Measurements from ENCODE around the gene SEC24A.
"Not testable (repeated sequence)": the region's sequence is repeated elsewhere in the genome, so short reads cannot be mapped to it uniquely, and the experiment has no call there.

SEC24A gene

DNA sequence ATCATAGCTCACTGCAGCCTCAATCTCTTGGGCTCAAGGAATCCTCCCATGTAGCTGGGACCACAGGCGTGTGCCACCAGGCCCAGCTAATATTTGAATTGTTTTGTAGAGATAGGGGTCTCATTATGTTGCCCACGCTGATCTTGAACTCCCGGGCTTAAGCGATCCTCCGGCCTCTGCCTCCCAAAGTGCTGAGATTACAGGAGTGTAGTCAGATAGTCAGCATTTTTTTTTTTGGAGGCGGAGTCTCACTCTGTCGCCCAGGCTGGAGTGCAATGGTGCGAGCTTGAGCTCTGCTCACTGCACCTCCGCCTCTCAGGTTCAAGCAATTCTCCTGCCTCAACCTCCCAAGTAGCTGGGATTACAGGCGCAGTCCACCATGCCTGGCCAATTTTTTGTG lies 14.4 kb upstream of the SEC24A start:
- intact Hi-C loops (cut with micrococcal nuclease), result loop anchor here (5.0 kb wide), 1 partner anchor 267 kb away; the partner anchor contains the start of gene CDKL3

DNA sequence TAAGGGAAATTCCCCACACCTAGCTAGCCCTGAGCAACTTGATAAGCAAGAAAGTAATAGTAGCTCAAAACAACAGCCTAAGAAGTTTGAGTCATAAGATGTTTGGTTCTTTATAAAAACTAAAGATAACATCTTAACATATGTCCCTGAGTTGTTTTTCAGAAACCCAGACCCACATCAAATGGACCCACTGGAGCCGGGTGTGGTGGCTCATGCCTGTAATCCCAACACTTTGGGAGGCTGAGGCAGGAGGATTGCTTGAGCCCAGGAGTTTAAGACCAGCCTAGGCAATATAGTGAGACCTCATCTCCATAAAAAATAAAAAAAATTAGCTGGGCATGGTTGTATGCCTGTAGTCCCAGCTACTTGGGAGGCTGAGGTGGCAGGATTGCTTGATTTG lies 13.2 kb upstream of the SEC24A start:
- H3K27ac Mint-ChIP-seq; H3K36me3 Mint-ChIP-seq (ENCODE audit: low read depth); H3K4me3 Mint-ChIP-seq; H3K27me3 Mint-ChIP-seq; H3K9me3 Mint-ChIP-seq; H3K4me1 Mint-ChIP-seq (ENCODE audit: low read depth); intact Hi-C loops (cut with micrococcal nuclease): not testable (repeated sequence)

More for the DNA sequence above, 14.4 kb upstream of the SEC24A start:
- H3K9me3 Mint-ChIP-seq, result no peaks in the 10 kb centered on the region
- H3K36me3 Mint-ChIP-seq (ENCODE audit: low read depth), result peaks cover 9% of the 10 kb centered on the region
- peaks cover 4% of the 10 kb centered on the region for H3K4me1 Mint-ChIP-seq (ENCODE audit: low read depth)
- H3K4me3 Mint-ChIP-seq, result no peak overlapping the region
- no peak overlapping the region for H3K27ac Mint-ChIP-seq
- no peaks in the 10 kb centered on the region for H3K27me3 Mint-ChIP-seq

DNA sequence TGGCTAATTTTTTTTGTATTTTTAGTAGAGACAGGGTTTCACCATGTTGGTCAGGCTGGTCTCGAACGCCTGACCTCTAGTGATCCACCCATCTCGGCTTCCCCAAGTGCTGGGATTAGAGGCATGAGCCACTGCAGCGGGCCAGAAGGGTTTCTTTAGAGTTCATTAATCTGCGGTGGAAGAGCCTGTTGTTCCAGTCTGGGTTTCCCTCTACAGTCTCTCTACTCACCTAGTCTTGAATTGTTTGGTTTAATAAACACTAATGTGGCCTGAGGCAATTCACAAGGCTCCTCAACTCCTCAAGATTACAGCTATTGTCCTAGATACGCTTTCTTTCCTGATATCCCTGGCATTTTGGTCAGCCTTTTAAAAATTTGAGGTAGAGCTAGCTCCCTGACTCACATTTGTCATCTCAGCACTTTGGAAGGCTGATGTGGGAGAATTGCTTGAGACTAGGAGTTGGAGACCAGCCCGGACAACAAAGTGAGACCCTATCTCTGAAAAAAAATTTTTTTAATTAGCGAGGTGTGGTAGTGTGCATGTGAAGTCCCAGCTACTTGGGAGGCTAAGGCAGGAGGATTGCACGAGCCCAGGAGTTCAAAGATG lies 11.4 kb upstream of the SEC24A start:
- Mint-ChIP-seq H3K36me3 (ENCODE audit: low read depth) (no peaks in the 10 kb centered on the region), H3K27me3 (no peaks in the 10 kb centered on the region), H3K4me1 (ENCODE audit: low read depth) (peaks cover 4% of the 10 kb centered on the region), H3K4me3 (no peak overlapping the region), H3K9me3 (no peaks in the 10 kb centered on the region), H3K27ac (no peak overlapping the region)
- intact Hi-C loops (cut with micrococcal nuclease), result no loop called here

DNA sequence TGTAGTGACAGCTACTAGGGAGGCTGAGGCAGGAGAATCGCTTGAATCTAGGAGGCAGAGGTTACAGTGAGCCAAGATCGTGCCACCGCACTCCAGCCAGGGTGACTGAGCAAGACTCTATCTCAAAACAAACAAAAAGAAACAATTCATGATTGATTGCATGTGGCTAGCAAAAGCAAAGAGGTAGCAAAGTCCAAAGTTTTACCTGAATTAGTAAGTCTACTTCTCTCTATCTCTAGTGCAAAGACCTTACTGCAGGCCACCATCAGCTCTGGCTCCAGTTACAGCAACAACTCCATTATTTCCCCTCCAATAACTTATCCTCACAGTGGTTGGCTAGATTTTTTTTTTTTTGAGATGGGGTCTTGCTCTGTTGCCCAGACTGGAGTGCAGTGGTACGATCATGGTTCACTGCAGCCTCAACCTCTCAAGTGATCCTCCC lies 9.8 kb upstream of the SEC24A start:
- Mint-ChIP-seq H3K27ac (no peak overlapping the region), H3K4me3 (no peak overlapping the region), H3K4me1 (ENCODE audit: low read depth) (peaks cover 4% of the 10 kb centered on the region), H3K9me3 (no peaks in the 10 kb centered on the region), H3K27me3 (no peaks in the 10 kb centered on the region), H3K36me3 (ENCODE audit: low read depth) (no peaks in the 10 kb centered on the region)
- intact Hi-C loops (cut with micrococcal nuclease), result no loop called here

DNA sequence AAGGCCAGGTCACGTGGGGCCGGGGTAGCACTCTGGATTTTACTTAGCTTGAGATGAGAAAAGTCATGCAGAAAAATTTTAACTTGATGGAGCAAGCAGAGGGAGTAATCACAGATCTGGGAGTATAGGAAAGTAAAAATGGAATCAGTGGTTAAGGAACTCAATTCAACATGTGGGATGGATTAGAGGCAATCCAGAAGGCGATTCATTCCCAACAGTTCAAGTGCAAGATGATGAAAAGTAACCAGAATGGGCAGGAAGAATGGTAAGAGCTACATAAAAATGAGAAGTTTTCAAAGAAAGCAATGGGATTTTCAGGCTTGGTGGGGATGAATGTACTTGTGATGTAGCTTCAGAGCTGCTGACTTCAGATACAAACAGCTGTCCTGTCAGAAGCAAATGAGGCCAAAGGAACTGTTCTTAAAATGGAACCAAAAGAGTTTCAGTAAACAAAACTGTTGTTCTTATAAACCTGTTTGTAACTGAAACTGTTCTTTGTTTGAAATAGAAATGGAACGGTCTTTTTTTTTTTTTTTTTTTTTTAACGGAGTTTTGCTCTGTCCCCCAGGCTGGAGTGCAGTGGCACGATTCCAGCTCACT lies 5.6 kb upstream of the SEC24A start:
- no peaks in the 10 kb centered on the region for H3K9me3 Mint-ChIP-seq
- H3K36me3 Mint-ChIP-seq (ENCODE audit: low read depth), result peaks cover 15% of the 10 kb centered on the region
- intact Hi-C loops (cut with micrococcal nuclease), result no loop called here
- no peaks in the 10 kb centered on the region for H3K27me3 Mint-ChIP-seq
- no peak overlapping the region for H3K27ac Mint-ChIP-seq
- no peak overlapping the region for H3K4me3 Mint-ChIP-seq
- peaks cover 8% of the 10 kb centered on the region for H3K4me1 Mint-ChIP-seq (ENCODE audit: low read depth)

DNA sequence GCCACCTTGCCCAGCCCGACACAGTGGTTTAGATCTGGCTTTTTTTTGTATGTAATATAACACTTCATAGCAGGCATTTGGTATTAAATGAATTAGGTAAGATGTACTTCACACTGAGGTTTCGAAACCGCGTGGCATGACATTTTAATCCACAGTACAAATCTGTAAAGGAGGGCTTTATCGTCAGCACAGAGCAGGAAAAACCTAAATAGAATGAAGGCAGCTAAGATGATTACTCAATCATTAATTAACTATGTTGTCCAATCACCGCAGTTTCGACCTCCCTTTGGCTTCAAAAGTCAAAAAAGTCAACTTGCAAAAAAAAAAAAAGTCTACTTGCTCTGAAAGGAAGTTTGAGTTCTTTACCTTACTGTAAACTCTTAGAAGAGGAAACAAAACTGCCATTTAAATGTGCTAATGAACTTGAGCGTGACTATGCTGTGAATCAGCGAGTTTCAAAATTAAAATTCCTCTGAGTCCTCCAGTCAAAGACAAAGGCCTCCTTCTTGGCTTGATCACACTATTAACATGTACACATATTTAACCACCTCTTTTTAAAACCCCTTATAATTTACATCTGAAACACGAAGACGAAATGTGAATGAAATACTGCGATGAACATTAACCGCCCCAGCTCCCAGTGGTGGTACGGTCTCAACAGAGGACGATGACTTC lies 698 bp upstream of the SEC24A start:
- H3K9me3 Mint-ChIP-seq, result no peaks in the 10 kb centered on the region
- peaks cover 29% of the 10 kb centered on the region for H3K36me3 Mint-ChIP-seq (ENCODE audit: low read depth)
- intact Hi-C loops (cut with micrococcal nuclease), result loop anchor here (1.0 kb wide), 2 partner anchors 16 to 90 kb away; partner anchors contain the start of genes CAMLG and SAR1B
- peak overlapping the region; percentile 100 for H3K27ac Mint-ChIP-seq
- peak overlapping the region; percentile 99 for H3K4me3 Mint-ChIP-seq
- no peaks in the 10 kb centered on the region for H3K27me3 Mint-ChIP-seq
- H3K4me1 Mint-ChIP-seq (ENCODE audit: low read depth), result peaks cover 7% of the 10 kb centered on the region

DNA sequence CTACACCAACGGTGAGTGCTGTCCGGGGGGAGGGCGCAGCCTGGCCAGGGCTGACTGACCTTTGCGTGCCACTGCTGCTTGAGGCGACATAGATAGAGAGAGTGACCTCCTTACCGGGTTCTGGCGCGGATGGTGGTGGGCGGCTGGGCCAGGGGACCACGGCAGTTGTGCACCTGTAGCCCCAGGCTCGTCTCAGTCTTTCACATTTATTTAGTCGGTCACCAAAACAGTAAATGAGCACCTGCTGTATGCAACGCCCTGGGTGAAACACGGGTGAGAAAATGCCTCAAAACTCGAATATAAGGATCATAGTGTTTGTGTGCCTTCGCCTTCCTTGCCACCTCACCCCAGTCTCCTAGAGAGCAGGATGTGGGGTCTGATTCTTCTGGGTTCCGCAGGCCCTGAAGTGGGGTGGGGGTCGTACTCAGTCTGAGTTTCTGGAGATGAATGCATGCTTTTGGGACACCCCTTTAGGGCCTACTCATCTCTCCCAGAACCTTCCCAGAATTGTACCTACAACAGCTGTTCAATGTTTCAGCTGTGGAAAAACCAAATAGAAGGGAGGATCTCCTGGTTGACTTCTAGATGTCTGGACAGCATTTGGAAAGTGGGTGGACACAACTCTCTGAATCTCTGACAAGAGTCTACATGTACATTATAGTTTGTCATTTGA lies 714 bp downstream of the SEC24A start:
- Mint-ChIP-seq H3K4me3 (peak overlapping the region; percentile 99), H3K27me3 (no peaks in the 10 kb centered on the region), H3K4me1 (ENCODE audit: low read depth) (peaks cover 7% of the 10 kb centered on the region), H3K36me3 (ENCODE audit: low read depth) (peaks cover 24% of the 10 kb centered on the region), H3K27ac (peak overlapping the region; percentile 100), H3K9me3 (no peaks in the 10 kb centered on the region)
- intact Hi-C loops (cut with micrococcal nuclease), result no loop called here

DNA sequence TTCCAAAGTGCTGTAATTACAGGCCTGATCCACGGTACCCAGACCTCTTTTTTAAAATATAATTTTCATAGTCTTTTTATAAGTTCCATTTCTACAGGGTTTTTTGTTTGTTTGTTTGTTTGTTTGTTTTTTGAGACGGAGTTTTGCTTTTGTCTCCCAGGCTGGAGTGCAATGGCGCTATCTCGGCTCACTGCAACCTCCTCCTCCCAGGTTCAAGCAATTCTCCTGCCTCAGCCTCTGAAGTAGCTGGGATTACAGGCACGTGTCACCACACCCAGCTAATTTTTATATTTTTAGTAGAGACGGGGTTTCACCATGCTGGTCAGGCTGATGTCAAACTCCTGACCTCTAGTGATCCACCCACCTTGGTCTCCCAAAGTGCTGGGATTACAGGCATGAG lies 2.1 kb downstream of the SEC24A start:
- intact Hi-C loops (cut with micrococcal nuclease); H3K27ac Mint-ChIP-seq; H3K27me3 Mint-ChIP-seq; H3K4me1 Mint-ChIP-seq (ENCODE audit: low read depth); H3K9me3 Mint-ChIP-seq; H3K4me3 Mint-ChIP-seq: not testable (repeated sequence)
- H3K36me3 Mint-ChIP-seq (ENCODE audit: low read depth), result peaks cover 30% of the 10 kb centered on the region

DNA sequence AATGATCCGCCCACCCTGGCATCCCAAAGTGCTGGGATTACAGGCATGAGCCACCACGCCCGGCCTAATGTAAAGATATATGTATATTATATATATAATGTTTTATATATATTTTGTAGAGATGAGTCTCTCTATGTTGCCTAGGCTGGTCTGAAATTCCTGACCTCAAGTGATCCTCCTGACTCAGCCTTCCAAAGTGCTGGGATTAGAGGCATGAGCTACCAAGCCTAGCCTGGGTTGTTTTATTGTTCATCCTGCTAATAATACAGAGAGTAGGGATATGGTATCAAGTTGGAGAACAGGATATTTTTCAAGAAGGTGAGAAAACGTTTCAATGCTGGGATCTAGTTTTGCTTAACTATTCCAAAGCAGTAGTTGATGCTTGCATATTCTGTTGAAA lies 2.9 kb downstream of the SEC24A start:
- no peaks in the 10 kb centered on the region for H3K9me3 Mint-ChIP-seq
- peaks cover 39% of the 10 kb centered on the region for H3K36me3 Mint-ChIP-seq (ENCODE audit: low read depth)
- intact Hi-C loops (cut with micrococcal nuclease), result no loop called here
- no peak overlapping the region for H3K4me3 Mint-ChIP-seq
- no peaks in the 10 kb centered on the region for H3K27me3 Mint-ChIP-seq
- no peak overlapping the region for H3K27ac Mint-ChIP-seq
- peaks cover under 1% of the 10 kb centered on the region for H3K4me1 Mint-ChIP-seq (ENCODE audit: low read depth)

DNA sequence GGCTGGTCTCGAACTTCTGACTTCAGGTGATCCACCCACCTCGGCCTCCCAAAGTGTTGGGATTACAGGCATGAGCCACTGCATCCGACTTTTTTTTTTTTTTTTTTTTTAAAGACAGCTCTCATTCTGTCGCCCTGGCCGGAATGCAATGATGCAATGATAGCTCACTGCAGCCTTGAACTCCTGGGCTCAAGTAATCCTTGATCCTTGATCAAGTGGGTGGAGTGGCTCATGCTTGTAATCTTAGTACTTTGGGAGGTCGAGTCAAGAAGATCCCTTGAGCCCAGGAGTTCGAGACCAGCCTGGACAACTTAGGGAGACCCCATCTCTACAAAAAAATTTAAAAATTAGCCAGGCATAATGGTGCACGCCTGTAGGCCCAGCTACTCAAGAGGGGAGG lies 8.1 kb downstream of the SEC24A start:
- peak overlapping the region; percentile 2 for H3K27ac Mint-ChIP-seq
- peaks cover 47% of the 10 kb centered on the region for H3K36me3 Mint-ChIP-seq (ENCODE audit: low read depth)
- H3K9me3 Mint-ChIP-seq, result no peaks in the 10 kb centered on the region
- no peaks in the 10 kb centered on the region for H3K4me1 Mint-ChIP-seq (ENCODE audit: low read depth)
- H3K27me3 Mint-ChIP-seq, result no peaks in the 10 kb centered on the region
- no peak overlapping the region for H3K4me3 Mint-ChIP-seq
- intact Hi-C loops (cut with micrococcal nuclease), result no loop called here

DNA sequence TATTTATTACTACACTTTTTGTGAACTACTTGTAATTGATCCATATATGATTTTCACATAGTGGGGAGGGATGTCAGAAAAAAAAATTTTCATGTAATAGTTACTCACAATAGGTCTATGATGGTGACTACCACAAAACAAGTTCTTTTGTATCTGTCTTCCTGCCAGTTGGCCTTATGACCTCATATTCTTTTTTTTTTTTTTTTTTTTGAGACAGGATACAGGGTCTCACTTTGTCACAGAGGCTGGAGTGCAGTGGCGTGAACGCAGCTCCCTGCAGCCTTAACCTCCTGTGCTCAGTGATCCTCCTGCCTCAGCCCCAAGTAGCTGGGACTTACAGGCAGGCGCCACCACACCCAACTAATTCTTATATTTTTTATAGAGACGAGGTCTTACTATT lies 10.9 kb downstream of the SEC24A start:
- H3K27me3 Mint-ChIP-seq, result no peaks in the 10 kb centered on the region
- peaks cover 68% of the 10 kb centered on the region for H3K36me3 Mint-ChIP-seq (ENCODE audit: low read depth)
- intact Hi-C loops (cut with micrococcal nuclease), result no loop called here
- H3K27ac Mint-ChIP-seq, result no peak overlapping the region
- H3K4me3 Mint-ChIP-seq, result no peak overlapping the region
- no peaks in the 10 kb centered on the region for H3K9me3 Mint-ChIP-seq
- H3K4me1 Mint-ChIP-seq (ENCODE audit: low read depth), result no peaks in the 10 kb centered on the region

DNA sequence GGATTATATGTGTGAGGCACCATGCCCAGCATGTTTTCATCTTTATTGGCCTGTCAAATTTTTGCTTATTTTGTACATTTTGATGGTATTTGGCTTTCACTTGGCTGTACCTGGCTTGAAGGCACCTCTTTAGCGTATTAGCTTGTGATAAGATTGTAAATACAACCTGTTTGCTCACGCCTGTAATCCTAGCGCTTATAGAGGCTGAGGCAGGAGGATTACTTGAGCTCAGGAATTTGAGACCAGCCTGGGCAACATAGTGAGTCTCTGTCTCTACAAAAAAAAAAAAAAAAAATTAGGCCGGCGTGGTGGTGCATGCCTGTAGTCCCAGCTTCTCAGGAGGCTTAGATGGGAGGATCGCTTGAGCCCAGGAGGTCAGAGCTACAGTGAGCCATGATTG lies 11.3 kb downstream of the SEC24A start:
- no peak overlapping the region for H3K4me3 Mint-ChIP-seq
- no peaks in the 10 kb centered on the region for H3K27me3 Mint-ChIP-seq
- H3K4me1 Mint-ChIP-seq (ENCODE audit: low read depth), result no peaks in the 10 kb centered on the region
- H3K27ac Mint-ChIP-seq, result no peak overlapping the region
- peaks cover 63% of the 10 kb centered on the region for H3K36me3 Mint-ChIP-seq (ENCODE audit: low read depth)
- H3K9me3 Mint-ChIP-seq, result no peaks in the 10 kb centered on the region
- intact Hi-C loops (cut with micrococcal nuclease), result no loop called here

DNA sequence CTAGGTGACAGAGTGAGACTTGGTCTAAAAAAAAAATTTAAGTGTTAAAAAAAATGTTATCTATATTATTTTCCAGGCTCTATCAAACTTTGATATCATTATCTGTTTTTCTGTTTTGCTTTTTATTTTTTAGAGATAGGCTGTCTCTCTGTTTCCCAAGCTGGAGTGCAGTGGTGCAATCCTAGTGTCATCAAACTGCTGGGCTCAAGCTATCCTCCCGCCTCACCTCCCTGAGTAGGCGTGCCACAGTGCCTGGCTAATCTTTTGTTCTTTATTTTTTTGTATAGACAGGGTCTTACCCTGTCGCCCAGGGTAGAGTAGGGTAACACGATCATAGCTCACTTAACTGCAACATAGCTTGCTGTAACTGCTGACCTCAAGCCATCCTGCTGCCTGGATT lies 14.4 kb downstream of the SEC24A start:
- Mint-ChIP-seq H3K4me3 (no peak overlapping the region), H3K27ac (no peak overlapping the region), H3K36me3 (ENCODE audit: low read depth) (peaks cover 56% of the 10 kb centered on the region), H3K9me3 (no peaks in the 10 kb centered on the region), H3K27me3 (no peaks in the 10 kb centered on the region), H3K4me1 (ENCODE audit: low read depth) (no peaks in the 10 kb centered on the region)
- intact Hi-C loops (cut with micrococcal nuclease), result no loop called here

DNA sequence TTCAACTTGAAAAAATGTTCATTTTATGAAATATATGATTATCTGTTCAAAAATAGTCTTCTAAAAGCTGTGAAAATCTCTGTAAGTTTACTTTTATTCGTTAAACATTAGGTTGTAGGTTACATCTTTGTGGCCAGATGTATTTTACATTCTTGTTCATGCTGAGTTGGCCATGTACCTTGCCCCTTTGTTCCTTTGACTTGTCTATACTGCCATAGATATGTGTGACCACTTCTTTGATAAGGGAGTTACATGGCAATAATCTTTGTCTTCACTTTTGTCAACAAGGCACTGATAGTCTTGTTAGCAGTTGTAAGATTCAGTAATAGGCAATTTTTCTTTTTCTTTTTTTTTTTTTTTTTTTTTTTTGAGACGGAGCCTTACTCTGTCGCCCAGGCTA lies 15.9 kb downstream of the SEC24A start:
- H3K27me3 Mint-ChIP-seq, result no peaks in the 10 kb centered on the region
- H3K4me3 Mint-ChIP-seq, result no peak overlapping the region
- peaks cover 69% of the 10 kb centered on the region for H3K36me3 Mint-ChIP-seq (ENCODE audit: low read depth)
- no peak overlapping the region for H3K27ac Mint-ChIP-seq
- H3K9me3 Mint-ChIP-seq, result no peaks in the 10 kb centered on the region
- H3K4me1 Mint-ChIP-seq (ENCODE audit: low read depth), result no peaks in the 10 kb centered on the region
- intact Hi-C loops (cut with micrococcal nuclease), result no loop called here
